GM23248 (cell line): Measurements from ENCODE around the gene HMGCL.

Source experiments
- EZH2 ChIP-seq: fragments of 200-600 bp; sonication (generic); IDR thresholded peaks from 2 replicates; pipeline ENCODE4 v1.6.1; 2018; ENCODE audit warnings: antibody characterized with exemption, mild to moderate bottlenecking; ENCODE audit not compliant: insufficient read depth, poor library complexity, severe bottlenecking
- EZH2phosphoT487 ChIP-seq: fragments of 200-600 bp; sonication (generic); IDR thresholded peaks from 2 replicates; pipeline ENCODE4 v1.6.1; 2018; ENCODE audit warnings: antibody characterized with exemption, moderate library complexity, mild to moderate bottlenecking, low read depth; ENCODE audit not compliant: insufficient read depth

- no peak for TF ChIP-seq EZH2phosphoT487
- TF ChIP-seq EZH2, result no peak
These were observed 21.6 kb downstream of the HMGCL start for GRCh38 chr1:23803674-23804073.
